Type B pancreatic cell (in vitro differentiated cells): ENCODE data around the gene RPS6KB2. TPM values are rescaled to one million over a fixed set of nuclear protein-coding genes. Genes with fewer than 3 reads are reported as not detected.

Source experiments
- DNase-seq: peaks from one replicate; pipeline ENCODE4 v3.0.0; 2021; ENCODE audit warnings: mixed read lengths; ENCODE audit not compliant: unreplicated experiment; ENCODE audit errors: extremely low spot score
- H3K27ac Mint-ChIP-seq: 2 replicates; pipeline ENCODE4 v1.8.0; 2021; ENCODE audit warnings: mild to moderate bottlenecking, mixed read lengths
- H3K27me3 Mint-ChIP-seq: 2 replicates; pipeline ENCODE4 v1.8.0; 2021; ENCODE audit warnings: mixed read lengths
- H3K36me3 Mint-ChIP-seq: 2 replicates; pipeline ENCODE4 v1.8.0; 2021; ENCODE audit warnings: mixed read lengths
- H3K4me1 Mint-ChIP-seq: one replicate; pipeline ENCODE4 v1.8.0; 2021; ENCODE audit warnings: mixed read lengths; ENCODE audit not compliant: unreplicated experiment
- H3K4me3 Mint-ChIP-seq: 2 replicates; pipeline ENCODE4 v1.8.0; 2021; ENCODE audit warnings: mild to moderate bottlenecking, mixed read lengths
- H3K9me3 Mint-ChIP-seq: 2 replicates; pipeline ENCODE4 v1.8.0; 2021; ENCODE audit warnings: mixed read lengths
- total RNA-seq: library from RNA; stranded (reverse); gene quantifications from 2 replicates; pipeline ENCODE4 v1.2.1, GENCODE V29; 2021; ENCODE audit warnings: low replicate concordance
- TF ChIP-seq, protein P1 (sequence below): fragments of 200-600 bp; sonication (generic); conservative IDR thresholded peaks from 2 replicates; pipeline ENCODE4 v1.5.0; 2021; ENCODE audit warnings: antibody characterized with exemption, mild to moderate bottlenecking

Gene RPS6KB2
- total RNA-seq, 1 donor from 2014 or later: 57.0 TPM

- H3K4me3 Mint-ChIP-seq: no peak overlapping the region
- H3K27me3 Mint-ChIP-seq: peaks cover 51% of the 10 kb centered on the region
These were observed 17.1 kb upstream of the RPS6KB2 start for GRCh38 chr11:67410984-67411784.

DNA sequence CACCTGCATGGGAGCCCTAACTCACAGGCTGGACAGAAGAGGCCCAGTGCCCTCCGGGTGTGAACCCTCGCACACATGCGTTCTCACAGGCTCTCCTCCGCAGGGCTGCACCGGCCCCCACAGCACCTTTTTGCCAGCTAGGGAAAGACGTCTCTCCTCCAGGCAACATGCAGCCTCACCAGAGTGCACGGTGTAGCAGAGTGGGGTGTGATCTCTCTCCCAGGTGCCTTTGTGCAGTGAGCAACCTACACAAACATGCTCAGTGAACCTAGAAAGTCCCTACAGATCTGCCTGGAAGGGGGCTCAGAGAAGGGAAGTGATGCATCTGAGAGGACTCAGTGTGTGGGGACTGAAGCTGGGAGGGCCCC, 16.5 kb upstream of the RPS6KB2 start:
- peaks cover 18% of the 10 kb centered on the region for H3K4me1 Mint-ChIP-seq
- no peak for DNase-seq
- no peaks in the 10 kb centered on the region for H3K36me3 Mint-ChIP-seq
- peaks cover 57% of the 10 kb centered on the region for H3K27me3 Mint-ChIP-seq
- no peak overlapping the region for H3K27ac Mint-ChIP-seq
- TF ChIP-seq, protein P1, sequence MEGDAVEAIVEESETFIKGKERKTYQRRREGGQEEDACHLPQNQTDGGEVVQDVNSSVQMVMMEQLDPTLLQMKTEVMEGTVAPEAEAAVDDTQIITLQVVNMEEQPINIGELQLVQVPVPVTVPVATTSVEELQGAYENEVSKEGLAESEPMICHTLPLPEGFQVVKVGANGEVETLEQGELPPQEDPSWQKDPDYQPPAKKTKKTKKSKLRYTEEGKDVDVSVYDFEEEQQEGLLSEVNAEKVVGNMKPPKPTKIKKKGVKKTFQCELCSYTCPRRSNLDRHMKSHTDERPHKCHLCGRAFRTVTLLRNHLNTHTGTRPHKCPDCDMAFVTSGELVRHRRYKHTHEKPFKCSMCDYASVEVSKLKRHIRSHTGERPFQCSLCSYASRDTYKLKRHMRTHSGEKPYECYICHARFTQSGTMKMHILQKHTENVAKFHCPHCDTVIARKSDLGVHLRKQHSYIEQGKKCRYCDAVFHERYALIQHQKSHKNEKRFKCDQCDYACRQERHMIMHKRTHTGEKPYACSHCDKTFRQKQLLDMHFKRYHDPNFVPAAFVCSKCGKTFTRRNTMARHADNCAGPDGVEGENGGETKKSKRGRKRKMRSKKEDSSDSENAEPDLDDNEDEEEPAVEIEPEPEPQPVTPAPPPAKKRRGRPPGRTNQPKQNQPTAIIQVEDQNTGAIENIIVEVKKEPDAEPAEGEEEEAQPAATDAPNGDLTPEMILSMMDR: no peak
- H3K9me3 Mint-ChIP-seq: no peaks in the 10 kb centered on the region
- no peak overlapping the region for H3K4me3 Mint-ChIP-seq

More at GRCh38 chr11:67410984-67411784, 17.1 kb upstream of the RPS6KB2 start:
- TF ChIP-seq, protein P1: no peak
- H3K4me1 Mint-ChIP-seq: peaks cover 12% of the 10 kb centered on the region
- H3K9me3 Mint-ChIP-seq: no peaks in the 10 kb centered on the region
- H3K27ac Mint-ChIP-seq: no peak overlapping the region
- no peaks in the 10 kb centered on the region for H3K36me3 Mint-ChIP-seq
- no peak for DNase-seq

GRCh38 chr11:67412495-67413179, 15.7 kb upstream of the RPS6KB2 start:
- peaks cover 58% of the 10 kb centered on the region for H3K27me3 Mint-ChIP-seq
- peaks cover 13% of the 10 kb centered on the region for H3K4me1 Mint-ChIP-seq
- H3K4me3 Mint-ChIP-seq: no peak overlapping the region
- H3K27ac Mint-ChIP-seq: no peak overlapping the region
- H3K9me3 Mint-ChIP-seq: no peaks in the 10 kb centered on the region
- DNase-seq: no peak
- TF ChIP-seq, protein P1: no peak
- H3K36me3 Mint-ChIP-seq: no peaks in the 10 kb centered on the region

DNA sequence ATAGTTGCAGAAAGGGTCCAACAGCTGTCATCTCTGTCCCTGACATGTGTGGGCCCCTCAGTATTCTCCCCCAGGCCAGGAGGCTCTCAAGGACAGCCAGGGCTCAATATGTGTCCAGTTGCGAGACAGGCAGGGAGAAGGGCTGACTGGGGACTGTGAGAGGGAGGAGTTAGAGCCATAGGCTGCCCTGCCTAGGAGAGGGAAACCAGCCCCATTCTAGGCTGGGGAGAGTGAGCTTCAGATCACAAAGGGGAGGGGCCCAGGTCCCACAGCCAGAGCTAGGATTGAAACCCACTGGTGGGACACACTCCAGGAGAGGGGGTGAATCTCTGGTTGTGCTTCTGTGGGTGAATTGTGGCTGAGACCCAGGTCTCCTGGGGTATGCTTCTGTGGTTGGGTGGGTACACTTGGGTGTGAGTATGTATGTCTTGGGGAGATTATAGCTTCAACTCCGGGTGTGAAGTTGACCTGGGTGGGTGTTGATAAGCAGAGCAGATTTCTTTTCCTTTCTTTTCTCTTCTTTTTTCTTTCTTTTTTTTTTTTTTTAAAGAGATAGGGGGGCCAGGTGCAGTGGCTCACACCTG, 14.9 kb upstream of the RPS6KB2 start:
- H3K27me3 Mint-ChIP-seq: peaks cover 54% of the 10 kb centered on the region
- TF ChIP-seq, protein P1: no peak
- H3K4me3 Mint-ChIP-seq: peak overlapping the region; percentile 50
- DNase-seq: no peak
- no peaks in the 10 kb centered on the region for H3K36me3 Mint-ChIP-seq
- H3K27ac Mint-ChIP-seq: no peak overlapping the region
- H3K9me3 Mint-ChIP-seq: no peaks in the 10 kb centered on the region
- peaks cover 13% of the 10 kb centered on the region for H3K4me1 Mint-ChIP-seq

DNA sequence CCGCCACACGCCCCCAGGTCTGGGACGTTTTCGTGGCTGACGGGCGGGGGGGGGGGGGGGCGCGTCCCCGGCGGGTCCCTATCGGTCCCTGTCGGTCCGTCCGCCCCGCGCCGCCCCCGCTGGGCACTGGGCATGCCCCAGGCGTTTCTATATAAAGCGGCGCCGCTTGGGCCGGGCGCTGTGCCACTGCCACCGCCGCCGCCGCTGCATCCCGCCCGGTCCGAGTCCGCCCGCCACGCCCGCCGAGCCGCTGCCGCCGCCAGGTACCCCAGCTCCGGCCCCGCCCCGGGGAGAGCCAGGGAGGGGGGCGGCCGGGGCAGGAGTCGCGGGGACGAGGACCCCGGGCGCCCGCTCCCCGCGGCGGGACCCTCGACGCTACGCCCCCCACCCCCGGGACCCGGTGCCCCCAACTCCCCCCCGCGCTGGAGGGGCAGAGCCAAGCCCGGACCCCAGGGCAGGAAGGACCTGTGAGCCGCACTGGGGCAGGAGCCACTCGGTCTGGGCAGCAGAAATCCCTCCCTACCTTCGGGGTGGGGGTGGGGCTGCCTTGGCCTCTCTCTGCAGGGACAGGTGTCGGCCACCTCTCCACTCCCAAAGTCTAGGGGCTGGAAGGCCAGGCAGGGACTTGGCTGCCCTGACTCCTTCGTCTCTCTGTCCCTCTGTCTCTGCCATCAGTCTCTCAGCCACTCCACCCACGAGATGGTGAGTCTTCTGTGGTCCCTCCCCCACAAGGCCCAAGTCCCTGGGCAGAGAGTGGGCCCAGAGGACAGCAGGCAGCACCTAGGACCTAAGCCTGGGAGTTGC, 12.6 kb upstream of the RPS6KB2 start, which contains the start of gene CARNS1:
Gene CARNS1, plus strand, starts transcription at position 178 of the 804 bp plus-strand sequence. Its CDS starts 522 bp downstream, at position 700.
- Mint-ChIP-seq H3K4me3 (peak within 1 kb of the TSS; percentile 77), H3K27me3 (peaks cover 54% of the 10 kb centered on the region), H3K27ac (no peak within 1 kb of the TSS), H3K36me3 (no peaks in the 10 kb centered on the region), H3K9me3 (no peaks in the 10 kb centered on the region), H3K4me1 (peaks cover 13% of the 10 kb centered on the region)
- DNase-seq: no peak
- TF ChIP-seq, protein P1: no peak
